HepG2 (cell line): ENCODE data around the gene FBXO24. TPM values are rescaled to one million over a fixed set of nuclear protein-coding genes. Genes with fewer than 3 reads are reported as not detected.

ENCODE experiments used
- IKZF4 ChIP-seq: sonication (generic); formaldehyde crosslinking; IDR thresholded peaks from 2 replicates; pipeline ENCODE4 v1.5.1; 2020; ENCODE audit warnings: borderline replicate concordance, mild to moderate bottlenecking, low read depth, missing genetic modification reagents; ENCODE audit errors: not compliant biosample characterization
- KDM5A ChIP-seq: fragments of 200-600 bp; sonication (generic); IDR thresholded peaks from 2 replicates; pipeline ENCODE4 v1.7.0; 2018; ENCODE audit warnings: antibody characterized with exemption, mild to moderate bottlenecking, low read length, borderline replicate concordance
- KLF12 ChIP-seq: sonication (generic); formaldehyde crosslinking; IDR thresholded peaks from 2 replicates; pipeline ENCODE4 v1.4.0; 2020; ENCODE audit warnings: missing genetic modification reagents, borderline replicate concordance
- RFX3 ChIP-seq: IDR thresholded peaks from 2 replicates; pipeline ENCODE4 v1.6.1; 2016; ENCODE audit warnings: missing biosample characterization, missing genetic modification reagents
- RNF2 ChIP-seq: fragments of 450-650 bp; conservative IDR thresholded peaks from 2 replicates; pipeline ENCODE4 v1.6.1; 2016; ENCODE audit warnings: low read depth
- ZNF441 ChIP-seq: sonication (generic); formaldehyde crosslinking; IDR thresholded peaks from 2 replicates; pipeline ENCODE4 v1.7.0; 2021; ENCODE audit warnings: missing genetic modification reagents, borderline replicate concordance
- ZNF567 ChIP-seq: sonication (generic); formaldehyde crosslinking; IDR thresholded peaks from 2 replicates; pipeline ENCODE4 v1.8.1; 2023; ENCODE audit warnings: mild to moderate bottlenecking, missing genetic modification reagents, borderline replicate concordance
- polyA plus RNA-seq, 8 experiments: library from polyadenylated mRNA; depleted of rRNA in 3 of 8; stranded (reverse) in 7 of 8; unstranded in 1 of 8; fragments of >200 nt; fragmentation: Illumina TruSeq in 4 of 8; extraction: Trizol in 4 of 8; gene quantifications; 2 replicates each; pipeline versions ENCODE4 v1.2.1 to v1.2.3, GENCODE V29; 2011 to 2016; ENCODE audit warnings: low read depth in 4 of 8, missing spikeins in 1 of 8, mixed read lengths in 1 of 8; ENCODE audit not compliant: insufficient read depth in 1 of 8
- total RNA-seq, 5 experiments: library from RNA; depleted of rRNA; stranded (reverse); fragments of >200 nt; fragmentation: Illumina TruSeq; extraction: Trizol; gene quantifications; 2 replicates each; pipeline ENCODE4 v1.2.3, GENCODE V29; 2016; ENCODE audit warnings: low read depth in 1 of 5
- TF ChIP-seq, protein P1 (sequence below): sonication (generic); formaldehyde crosslinking; IDR thresholded peaks from 2 replicates; pipeline ENCODE4 v1.5.1; 2020; ENCODE audit warnings: mild to moderate bottlenecking, missing genetic modification reagents, moderate library complexity
- TF ChIP-seq, protein P2 (sequence below): sonication (generic); formaldehyde crosslinking; IDR thresholded peaks from 2 replicates; pipeline ENCODE4 v1.5.0; 2020; ENCODE audit warnings: mild to moderate bottlenecking, missing genetic modification reagents, borderline replicate concordance
- TF ChIP-seq, protein P3 (sequence below): sonication (generic); formaldehyde crosslinking; IDR thresholded peaks from 2 replicates; pipeline ENCODE4 v1.4.0; 2020; ENCODE audit warnings: missing genetic modification reagents, borderline replicate concordance

Gene FBXO24
- total and polyA plus RNA-seq, 2 of the 13 experiments (the other 11 are each of a cell fraction or from before 2014, with no cell fraction given): 0.20 to 0.55 TPM

DNA sequence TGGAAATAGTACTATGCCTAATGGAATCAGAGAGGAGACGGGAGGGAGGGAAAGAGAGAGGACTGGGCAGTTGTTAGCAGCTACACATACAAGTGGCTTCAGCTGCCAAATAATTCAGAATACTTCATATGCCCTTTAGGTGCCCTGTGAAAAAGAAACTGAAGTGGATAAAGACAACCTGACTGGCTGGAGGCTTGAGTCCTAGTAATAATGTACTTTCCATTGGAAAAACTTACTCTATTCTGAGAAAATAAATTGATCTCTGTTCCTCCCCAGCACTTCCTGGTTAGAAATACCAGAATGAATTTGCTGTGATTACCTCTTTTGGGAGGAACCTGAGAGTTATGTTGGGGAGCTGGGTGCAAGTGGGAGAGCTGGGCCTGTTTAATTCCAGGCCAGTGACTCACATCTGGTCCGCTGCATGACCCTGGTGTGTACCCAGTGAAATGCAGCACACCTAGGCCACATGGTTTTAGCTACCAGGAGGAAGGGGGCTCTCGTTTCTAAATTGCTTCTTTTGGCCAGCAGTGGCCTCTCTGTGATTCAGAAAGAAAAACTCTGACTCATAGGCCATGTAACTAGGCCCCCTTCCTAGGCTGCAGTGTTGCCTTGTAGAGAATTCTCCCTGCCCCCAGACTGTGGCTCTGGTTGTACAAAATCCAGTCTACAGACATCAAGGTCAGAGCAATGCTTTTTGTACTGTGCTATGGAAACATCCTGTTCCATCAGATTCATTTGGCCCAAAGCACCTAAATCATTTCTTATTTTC, 40.6 kb upstream of the FBXO24 start (continued):
- TF ChIP-seq, protein P1, sequence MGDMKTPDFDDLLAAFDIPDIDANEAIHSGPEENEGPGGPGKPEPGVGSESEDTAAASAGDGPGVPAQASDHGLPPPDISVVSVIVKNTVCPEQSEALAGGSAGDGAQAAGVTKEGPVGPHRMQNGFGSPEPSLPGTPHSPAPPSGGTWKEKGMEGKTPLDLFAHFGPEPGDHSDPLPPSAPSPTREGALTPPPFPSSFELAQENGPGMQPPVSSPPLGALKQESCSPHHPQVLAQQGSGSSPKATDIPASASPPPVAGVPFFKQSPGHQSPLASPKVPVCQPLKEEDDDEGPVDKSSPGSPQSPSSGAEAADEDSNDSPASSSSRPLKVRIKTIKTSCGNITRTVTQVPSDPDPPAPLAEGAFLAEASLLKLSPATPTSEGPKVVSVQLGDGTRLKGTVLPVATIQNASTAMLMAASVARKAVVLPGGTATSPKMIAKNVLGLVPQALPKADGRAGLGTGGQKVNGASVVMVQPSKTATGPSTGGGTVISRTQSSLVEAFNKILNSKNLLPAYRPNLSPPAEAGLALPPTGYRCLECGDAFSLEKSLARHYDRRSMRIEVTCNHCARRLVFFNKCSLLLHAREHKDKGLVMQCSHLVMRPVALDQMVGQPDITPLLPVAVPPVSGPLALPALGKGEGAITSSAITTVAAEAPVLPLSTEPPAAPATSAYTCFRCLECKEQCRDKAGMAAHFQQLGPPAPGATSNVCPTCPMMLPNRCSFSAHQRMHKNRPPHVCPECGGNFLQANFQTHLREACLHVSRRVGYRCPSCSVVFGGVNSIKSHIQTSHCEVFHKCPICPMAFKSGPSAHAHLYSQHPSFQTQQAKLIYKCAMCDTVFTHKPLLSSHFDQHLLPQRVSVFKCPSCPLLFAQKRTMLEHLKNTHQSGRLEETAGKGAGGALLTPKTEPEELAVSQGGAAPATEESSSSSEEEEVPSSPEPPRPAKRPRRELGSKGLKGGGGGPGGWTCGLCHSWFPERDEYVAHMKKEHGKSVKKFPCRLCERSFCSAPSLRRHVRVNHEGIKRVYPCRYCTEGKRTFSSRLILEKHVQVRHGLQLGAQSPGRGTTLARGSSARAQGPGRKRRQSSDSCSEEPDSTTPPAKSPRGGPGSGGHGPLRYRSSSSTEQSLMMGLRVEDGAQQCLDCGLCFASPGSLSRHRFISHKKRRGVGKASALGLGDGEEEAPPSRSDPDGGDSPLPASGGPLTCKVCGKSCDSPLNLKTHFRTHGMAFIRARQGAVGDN (CRISPR knock-in tag): peak; percentile 39; the same call in 1 of the 2 replicates
- TF ChIP-seq, protein P2, sequence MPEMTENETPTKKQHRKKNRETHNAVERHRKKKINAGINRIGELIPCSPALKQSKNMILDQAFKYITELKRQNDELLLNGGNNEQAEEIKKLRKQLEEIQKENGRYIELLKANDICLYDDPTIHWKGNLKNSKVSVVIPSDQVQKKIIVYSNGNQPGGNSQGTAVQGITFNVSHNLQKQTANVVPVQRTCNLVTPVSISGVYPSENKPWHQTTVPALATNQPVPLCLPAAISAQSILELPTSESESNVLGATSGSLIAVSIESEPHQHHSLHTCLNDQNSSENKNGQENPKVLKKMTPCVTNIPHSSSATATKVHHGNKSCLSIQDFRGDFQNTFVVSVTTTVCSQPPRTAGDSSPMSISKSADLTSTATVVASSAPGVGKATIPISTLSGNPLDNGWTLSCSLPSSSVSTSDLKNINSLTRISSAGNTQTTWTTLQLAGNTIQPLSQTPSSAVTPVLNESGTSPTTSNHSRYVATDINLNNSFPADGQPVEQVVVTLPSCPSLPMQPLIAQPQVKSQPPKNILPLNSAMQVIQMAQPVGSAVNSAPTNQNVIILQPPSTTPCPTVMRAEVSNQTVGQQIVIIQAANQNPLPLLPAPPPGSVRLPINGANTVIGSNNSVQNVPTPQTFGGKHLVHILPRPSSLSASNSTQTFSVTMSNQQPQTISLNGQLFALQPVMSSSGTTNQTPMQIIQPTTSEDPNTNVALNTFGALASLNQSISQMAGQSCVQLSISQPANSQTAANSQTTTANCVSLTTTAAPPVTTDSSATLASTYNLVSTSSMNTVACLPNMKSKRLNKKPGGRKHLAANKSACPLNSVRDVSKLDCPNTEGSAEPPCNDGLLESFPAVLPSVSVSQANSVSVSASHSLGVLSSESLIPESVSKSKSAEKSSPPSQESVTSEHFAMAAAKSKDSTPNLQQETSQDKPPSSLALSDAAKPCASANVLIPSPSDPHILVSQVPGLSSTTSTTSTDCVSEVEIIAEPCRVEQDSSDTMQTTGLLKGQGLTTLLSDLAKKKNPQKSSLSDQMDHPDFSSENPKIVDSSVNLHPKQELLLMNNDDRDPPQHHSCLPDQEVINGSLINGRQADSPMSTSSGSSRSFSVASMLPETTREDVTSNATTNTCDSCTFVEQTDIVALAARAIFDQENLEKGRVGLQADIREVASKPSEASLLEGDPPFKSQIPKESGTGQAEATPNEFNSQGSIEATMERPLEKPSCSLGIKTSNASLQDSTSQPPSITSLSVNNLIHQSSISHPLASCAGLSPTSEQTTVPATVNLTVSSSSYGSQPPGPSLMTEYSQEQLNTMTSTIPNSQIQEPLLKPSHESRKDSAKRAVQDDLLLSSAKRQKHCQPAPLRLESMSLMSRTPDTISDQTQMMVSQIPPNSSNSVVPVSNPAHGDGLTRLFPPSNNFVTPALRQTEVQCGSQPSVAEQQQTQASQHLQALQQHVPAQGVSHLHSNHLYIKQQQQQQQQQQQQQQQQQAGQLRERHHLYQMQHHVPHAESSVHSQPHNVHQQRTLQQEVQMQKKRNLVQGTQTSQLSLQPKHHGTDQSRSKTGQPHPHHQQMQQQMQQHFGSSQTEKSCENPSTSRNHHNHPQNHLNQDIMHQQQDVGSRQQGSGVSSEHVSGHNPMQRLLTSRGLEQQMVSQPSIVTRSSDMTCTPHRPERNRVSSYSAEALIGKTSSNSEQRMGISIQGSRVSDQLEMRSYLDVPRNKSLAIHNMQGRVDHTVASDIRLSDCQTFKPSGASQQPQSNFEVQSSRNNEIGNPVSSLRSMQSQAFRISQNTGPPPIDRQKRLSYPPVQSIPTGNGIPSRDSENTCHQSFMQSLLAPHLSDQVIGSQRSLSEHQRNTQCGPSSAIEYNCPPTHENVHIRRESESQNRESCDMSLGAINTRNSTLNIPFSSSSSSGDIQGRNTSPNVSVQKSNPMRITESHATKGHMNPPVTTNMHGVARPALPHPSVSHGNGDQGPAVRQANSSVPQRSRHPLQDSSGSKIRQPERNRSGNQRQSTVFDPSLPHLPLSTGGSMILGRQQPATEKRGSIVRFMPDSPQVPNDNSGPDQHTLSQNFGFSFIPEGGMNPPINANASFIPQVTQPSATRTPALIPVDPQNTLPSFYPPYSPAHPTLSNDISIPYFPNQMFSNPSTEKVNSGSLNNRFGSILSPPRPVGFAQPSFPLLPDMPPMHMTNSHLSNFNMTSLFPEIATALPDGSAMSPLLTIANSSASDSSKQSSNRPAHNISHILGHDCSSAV (CRISPR knock-in tag): no peak
- TF ChIP-seq ZNF441 (CRISPR knock-in tag) (peak; percentile 71; the same call in 1 of the 2 replicates), RNF2 (no peak), KDM5A (0 out of 2 replicates have a peak, but pooled peaks have one; percentile 51), KLF12 (no peak; the same call in 1 of the 2 replicates), ZNF567 (no peak), IKZF4 (CRISPR knock-in tag) (no peak), RFX3 (no peak)
- TF ChIP-seq, protein P3, sequence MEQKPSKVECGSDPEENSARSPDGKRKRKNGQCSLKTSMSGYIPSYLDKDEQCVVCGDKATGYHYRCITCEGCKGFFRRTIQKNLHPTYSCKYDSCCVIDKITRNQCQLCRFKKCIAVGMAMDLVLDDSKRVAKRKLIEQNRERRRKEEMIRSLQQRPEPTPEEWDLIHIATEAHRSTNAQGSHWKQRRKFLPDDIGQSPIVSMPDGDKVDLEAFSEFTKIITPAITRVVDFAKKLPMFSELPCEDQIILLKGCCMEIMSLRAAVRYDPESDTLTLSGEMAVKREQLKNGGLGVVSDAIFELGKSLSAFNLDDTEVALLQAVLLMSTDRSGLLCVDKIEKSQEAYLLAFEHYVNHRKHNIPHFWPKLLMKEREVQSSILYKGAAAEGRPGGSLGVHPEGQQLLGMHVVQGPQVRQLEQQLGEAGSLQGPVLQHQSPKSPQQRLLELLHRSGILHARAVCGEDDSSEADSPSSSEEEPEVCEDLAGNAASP (CRISPR knock-in tag): peak; percentile 59
